Stimulated activated CD4-positive, alpha-beta T cell treated with anti-CD3 and anti-CD28 coated beads, Interleukin-4, amount 100 ng/mL, for 48 hours (primary cell): Measurements from ENCODE around the gene IRAK2.

ENCODE experiments used
- DNase-seq, 2 donors: peaks; one replicate each; pipeline ENCODE4 v3.0.0-alpha.2; 2020; ENCODE audit warnings: low read depth in 2 of 2

Gene IRAK2

GRCh38 chr3:10280571-10280970, 115.9 kb downstream of the IRAK2 start:
- no peak for DNase-seq

DNA sequence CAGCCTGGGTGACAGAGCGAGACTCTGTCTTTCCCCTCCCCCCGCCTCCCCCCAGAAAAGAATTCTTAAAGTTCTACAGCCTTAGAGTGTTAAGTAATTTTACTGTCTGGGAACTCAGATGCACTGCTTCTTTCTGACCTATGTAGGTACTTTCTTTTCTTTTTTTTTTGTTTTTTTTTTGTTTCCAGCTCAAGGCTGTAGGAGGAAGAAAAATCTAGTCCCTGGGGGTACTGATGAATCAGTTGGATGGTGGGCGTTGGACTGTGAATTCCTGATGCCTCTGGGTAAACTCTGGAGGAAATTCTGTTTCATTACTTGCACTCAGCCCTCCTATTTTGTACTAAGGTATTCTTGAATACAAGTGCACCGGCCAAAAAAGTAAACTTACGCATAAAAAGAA, 117.2 kb downstream of the IRAK2 start:
- DNase-seq, result no peak

DNA sequence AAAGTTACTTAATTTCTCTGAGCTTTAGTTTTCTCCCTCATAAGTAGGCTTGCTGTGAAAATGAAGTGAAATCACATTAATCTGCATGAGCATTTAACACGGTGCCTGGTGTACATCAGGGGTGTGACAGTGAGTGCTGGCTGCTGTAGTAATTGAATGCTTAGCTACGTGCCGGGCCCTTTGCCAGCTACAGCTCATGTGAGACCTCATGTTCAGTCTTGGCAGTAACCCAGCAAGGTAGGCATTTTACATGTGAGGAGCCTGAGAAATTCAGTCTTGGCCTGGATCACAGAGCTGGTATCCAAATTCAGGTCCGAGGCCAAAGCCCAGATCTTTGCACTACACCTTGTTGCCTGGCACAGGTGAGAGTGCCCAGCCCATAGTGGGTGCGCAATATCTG, 118.9 kb downstream of the IRAK2 start:
- DNase-seq, result no peak

- DNase-seq, result peak in 1 of 2 donors; percentile 25
Observed at GRCh38 chr3:10284496-10284895, 119.8 kb downstream of the IRAK2 start.

GRCh38 chr3:10285272-10286132, 120.8 kb downstream of the IRAK2 start:
- DNase-seq, result no peak

DNA sequence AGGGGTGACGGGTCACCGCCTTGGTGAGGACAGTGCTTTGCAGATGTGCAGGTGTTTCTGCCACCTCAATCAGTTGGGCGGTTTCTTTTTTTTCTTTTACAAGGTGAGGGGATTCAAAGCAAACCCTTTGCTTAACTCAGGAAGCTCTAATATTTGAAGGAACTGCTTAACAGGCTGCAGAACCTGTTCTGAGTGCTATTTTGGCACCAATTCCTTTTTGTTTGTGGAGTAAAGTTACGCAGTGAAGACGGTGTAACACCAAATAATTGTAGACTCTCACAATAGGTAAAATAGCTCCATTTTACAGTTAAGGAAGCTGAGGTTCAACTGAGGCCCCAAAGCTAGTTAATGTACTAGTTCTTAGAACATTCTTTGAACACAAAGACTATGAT, 121.4 kb downstream of the IRAK2 start:
- DNase-seq, result no peak

- no peak for DNase-seq
Observed at GRCh38 chr3:10286596-10287295, 122.0 kb downstream of the IRAK2 start.

GRCh38 chr3:10287936-10288574, 123.3 kb downstream of the IRAK2 start:
- no peak for DNase-seq

- DNase-seq, result no peak
Observed at GRCh38 chr3:10288575-10288960, 123.8 kb downstream of the IRAK2 start.

- no peak for DNase-seq
Observed at GRCh38 chr3:10289077-10289476, 124.4 kb downstream of the IRAK2 start.

DNA sequence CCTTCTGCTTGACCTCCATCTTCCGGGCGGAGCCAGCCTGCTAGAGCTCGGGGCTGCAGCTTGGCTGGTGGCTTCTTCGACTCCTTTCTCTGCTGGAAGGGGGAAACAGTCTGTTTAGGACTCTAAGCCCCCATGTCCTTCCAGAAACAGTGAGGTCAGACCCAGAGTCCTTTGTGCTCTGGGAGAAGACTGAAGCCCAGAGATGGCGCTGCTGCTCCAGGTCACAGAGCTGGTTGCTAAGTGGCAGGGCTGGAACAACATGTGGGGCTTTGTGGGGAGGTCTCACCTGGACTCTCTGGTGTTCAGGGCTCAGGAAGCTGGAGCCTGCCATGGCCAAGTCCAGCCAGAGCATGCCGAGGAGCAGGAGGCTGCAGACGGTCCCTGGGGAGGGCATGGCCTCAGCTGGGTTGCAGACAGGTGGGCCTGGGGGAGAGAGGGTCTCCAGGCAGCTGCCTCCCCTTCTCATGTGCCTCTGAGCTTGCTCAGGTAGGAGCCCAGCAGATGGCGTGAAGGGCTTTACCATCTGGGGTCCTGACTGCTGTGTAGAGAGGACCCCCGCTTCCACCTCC, 125.2 kb downstream of the IRAK2 start:
- DNase-seq, result no peak

GRCh38 chr3:10290481-10291176, 125.9 kb downstream of the IRAK2 start:
- no peak for DNase-seq

DNA sequence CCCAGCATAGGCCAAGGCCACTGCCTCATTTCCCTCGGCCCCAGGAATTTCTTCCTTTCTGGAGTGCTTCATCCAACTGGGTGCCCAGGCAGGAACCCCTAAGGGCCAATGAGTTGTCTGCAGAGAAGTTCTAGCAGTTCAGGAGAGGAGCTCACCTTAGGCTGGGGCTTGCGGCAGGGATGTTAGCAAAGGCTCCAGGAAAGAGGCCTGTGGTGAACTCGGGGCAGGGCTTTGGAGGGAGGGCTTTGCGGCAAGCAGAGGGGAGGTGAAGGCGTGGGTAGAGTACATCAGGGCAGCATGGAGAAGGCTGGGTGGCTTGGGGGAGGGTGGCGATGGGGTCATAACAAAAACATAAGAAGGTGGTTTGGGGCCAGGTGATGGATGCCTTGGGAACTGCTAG, 126.9 kb downstream of the IRAK2 start:
- DNase-seq, result no peak

GRCh38 chr3:10292505-10293419, 128.0 kb downstream of the IRAK2 start, which contains the start of gene GHRL:
TSS of gene GHRL (minus strand) at chr3:10292947. CDS start at chr3:10290180, 2,767 bp downstream.
- no peak for DNase-seq
